ENCODE data around the gene MAML3. TPM values are rescaled to one million over a fixed set of nuclear protein-coding genes. Genes with fewer than 3 reads are reported as not detected.

Gene MAML3
- total RNA-seq, 2 donors from 2014 or later, result 2.6 to 5.8 TPM

DNA sequence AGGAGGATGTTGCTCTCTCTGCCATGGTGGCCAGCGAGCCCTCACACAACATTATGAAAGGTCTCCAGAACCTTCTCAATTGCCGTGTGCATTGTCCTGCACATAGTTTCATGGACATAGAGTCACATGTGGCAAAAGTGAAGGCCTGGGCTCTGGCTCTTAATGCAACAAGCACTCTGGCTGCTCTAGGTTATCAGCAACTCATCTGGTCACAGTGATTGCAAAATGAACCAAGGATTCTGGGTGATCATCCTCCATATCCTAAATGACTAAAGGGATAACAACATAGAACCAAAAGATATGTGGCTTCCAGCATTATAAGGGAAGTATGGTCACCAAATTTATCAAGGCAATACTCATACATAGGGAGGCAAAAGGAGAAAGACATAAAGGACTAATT lies 313.2 kb downstream of the MAML3 start:
- DNase-seq (ENCODE audit: low spot score), result no peak
- no peaks in the 10 kb centered on the region for H3K9me3 ChIP-seq
- TF ChIP-seq, protein P1, sequence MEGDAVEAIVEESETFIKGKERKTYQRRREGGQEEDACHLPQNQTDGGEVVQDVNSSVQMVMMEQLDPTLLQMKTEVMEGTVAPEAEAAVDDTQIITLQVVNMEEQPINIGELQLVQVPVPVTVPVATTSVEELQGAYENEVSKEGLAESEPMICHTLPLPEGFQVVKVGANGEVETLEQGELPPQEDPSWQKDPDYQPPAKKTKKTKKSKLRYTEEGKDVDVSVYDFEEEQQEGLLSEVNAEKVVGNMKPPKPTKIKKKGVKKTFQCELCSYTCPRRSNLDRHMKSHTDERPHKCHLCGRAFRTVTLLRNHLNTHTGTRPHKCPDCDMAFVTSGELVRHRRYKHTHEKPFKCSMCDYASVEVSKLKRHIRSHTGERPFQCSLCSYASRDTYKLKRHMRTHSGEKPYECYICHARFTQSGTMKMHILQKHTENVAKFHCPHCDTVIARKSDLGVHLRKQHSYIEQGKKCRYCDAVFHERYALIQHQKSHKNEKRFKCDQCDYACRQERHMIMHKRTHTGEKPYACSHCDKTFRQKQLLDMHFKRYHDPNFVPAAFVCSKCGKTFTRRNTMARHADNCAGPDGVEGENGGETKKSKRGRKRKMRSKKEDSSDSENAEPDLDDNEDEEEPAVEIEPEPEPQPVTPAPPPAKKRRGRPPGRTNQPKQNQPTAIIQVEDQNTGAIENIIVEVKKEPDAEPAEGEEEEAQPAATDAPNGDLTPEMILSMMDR (IDR thresholded peaks at IDR 0.05), result no peak

DNA sequence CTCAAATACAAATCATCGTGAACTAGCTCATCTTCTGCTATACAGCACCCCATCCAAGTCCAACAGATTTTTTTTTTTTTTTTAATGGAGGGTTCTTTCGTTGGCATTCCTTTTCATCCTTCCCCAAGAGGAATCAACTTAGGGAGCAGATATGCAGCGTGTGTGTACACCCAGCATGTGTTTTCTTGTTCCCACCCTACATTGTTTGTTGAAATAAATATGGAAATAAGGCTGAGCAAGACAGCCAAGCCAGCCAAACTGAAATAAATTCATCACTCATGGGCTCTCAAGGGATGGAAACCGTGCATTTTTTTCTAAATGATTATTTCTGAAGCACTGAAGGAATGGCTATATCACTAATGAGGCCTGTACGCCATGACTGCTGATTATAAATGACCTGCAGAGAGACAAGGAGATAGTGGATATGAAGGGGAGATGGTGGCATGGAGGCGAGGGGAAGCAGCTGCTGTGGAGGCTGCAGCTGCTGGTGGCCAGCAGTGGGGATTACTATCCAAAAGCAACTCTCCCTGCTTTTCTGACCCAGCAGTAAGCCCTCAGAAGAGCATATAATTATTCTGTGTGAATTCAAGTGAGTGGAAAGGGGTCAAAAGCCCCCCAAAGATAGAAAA lies 314.5 kb downstream of the MAML3 start:
- Histone ChIP-seq H3K9me3 (no peaks in the 10 kb centered on the region), H3K4me1 (peaks cover 0 to 13% of the 10 kb centered on the region in 2 donors), H3K27me3 (no peaks in the 10 kb centered on the region), H3K27ac (no peak overlapping the region), H3K4me3 (no peak overlapping the region), H3K36me3 (no peaks in the 10 kb centered on the region)
- no peak for DNase-seq (ENCODE audit: low spot score)
- TF ChIP-seq, protein P1 (IDR thresholded peaks at IDR 0.05), result no peak

More for the DNA sequence above, 313.2 kb downstream of the MAML3 start:
- H3K4me3 ChIP-seq, result no peak overlapping the region
- H3K27me3 ChIP-seq, result no peaks in the 10 kb centered on the region
- no peak overlapping the region for H3K27ac ChIP-seq
- H3K36me3 ChIP-seq, result no peaks in the 10 kb centered on the region
- peaks cover 0 to 13% of the 10 kb centered on the region in 2 donors for H3K4me1 ChIP-seq

DNA sequence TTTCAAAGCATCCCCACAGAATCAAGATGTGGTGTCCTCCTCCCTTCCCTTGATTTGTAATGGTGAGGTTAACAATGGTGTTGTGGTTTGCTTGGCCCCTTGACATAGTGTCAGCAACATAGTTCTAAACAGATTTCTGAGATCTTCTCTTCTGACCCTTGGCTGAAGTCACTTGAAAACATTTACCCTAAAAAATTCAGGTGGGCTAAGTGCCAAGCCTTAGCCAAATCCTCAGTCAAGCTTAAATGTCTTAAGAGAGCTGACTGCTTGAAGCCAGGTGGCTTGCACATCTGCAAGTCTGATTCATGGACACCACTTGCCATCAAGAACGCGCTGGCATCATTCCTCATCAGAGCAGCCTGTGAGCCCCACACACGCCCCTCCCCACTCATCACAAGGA lies 315.2 kb downstream of the MAML3 start:
- Histone ChIP-seq H3K27ac (no peak overlapping the region), H3K4me1 (peaks cover 0 to 13% of the 10 kb centered on the region in 2 donors), H3K27me3 (no peaks in the 10 kb centered on the region), H3K9me3 (no peaks in the 10 kb centered on the region), H3K36me3 (no peaks in the 10 kb centered on the region), H3K4me3 (no peak overlapping the region)
- DNase-seq (ENCODE audit: low spot score), result no peak
- TF ChIP-seq, protein P1 (IDR thresholded peaks at IDR 0.05), result no peak

DNA sequence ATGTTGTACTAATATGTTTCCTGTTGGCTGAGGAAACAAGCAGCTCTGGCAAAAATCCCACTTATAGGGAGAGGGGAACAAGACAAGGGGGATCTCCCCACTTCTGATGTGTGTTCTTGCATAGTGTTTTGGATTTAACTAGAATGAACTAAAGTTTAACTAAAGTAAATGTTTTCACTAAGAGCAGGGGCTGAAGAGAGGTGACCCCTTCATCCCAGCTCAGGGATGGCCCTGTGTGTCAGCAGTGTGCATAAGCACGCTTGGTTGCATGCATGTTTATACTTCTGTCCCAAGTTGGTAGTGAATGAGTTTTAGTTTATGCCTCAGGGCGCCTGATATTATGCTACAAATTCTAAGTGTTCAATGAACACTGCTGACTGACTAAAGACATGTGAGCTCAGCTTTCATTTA lies 319.0 kb downstream of the MAML3 start:
- H3K9me3 ChIP-seq, result no peaks in the 10 kb centered on the region
- no peaks in the 10 kb centered on the region for H3K27me3 ChIP-seq
- H3K36me3 ChIP-seq, result no peaks in the 10 kb centered on the region
- TF ChIP-seq, protein P1 (IDR thresholded peaks at IDR 0.05), result no peak
- peaks cover 0 to 6% of the 10 kb centered on the region in 2 donors for H3K4me1 ChIP-seq
- H3K4me3 ChIP-seq, result no peak overlapping the region
- no peak overlapping the region for H3K27ac ChIP-seq
- no peak for DNase-seq (ENCODE audit: low spot score)

DNA sequence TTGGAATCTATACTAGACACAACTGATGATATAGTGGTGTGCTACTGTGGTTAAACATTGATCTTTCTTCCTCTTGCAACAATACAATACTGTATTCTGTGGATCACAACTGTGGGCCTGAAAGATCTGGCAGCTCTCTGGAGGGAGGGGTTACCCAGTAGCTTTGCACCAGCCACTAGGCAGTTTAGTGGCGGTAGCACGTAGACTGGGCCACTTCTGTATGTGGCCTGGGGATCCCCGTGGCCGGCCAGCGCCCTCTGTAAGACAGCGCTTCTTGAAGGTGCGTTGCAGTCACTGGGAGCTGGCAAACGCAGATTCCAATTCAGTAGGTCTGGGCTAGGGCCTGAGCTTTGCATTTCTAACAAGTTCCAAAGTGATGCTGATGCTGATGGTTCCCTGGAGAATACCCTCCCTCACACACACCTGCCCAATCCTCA lies 319.7 kb downstream of the MAML3 start:
- DNase-seq (ENCODE audit: low spot score), result no peak
- H3K9me3 ChIP-seq, result no peaks in the 10 kb centered on the region
- no peak overlapping the region for H3K4me3 ChIP-seq
- no peaks in the 10 kb centered on the region for H3K36me3 ChIP-seq
- no peaks in the 10 kb centered on the region for H3K4me1 ChIP-seq
- no peaks in the 10 kb centered on the region for H3K27me3 ChIP-seq
- H3K27ac ChIP-seq, result no peak overlapping the region
- TF ChIP-seq, protein P1 (IDR thresholded peaks at IDR 0.05), result no peak
